GM12878 (cell line): Measurements from ENCODE around the gene MTHFD1L. TPM values are rescaled to one million over a fixed set of nuclear protein-coding genes. Genes with fewer than 3 reads are reported as not detected.

Experiments
- ATAC-seq: fragments of 200-7000 bp; cut with Tn5 transposase; 3 replicates; pipeline ENCODE4 v1.9.1; 2020; ENCODE audit warnings: mild to moderate bottlenecking, moderate library complexity
- BruUV-seq: library from RNA; stranded (reverse); fragments of 400-500 nt; replicated peaks from 2 replicates; lab custom pipeline; 2021; lab: Mats Ljungman, UMichigan
- CTCF ChIA-PET: fragments of 300-600 bp; sonication (Branson Sonifier 250); formaldehyde crosslinking; extraction: SDS; loops from one replicate; lab custom pipeline; 2021; ENCODE audit warnings: inconsistent platforms; lab: Yijun Ruan, JAX
- POLR2A ChIA-PET: fragments of 350-600 bp; formaldehyde crosslinking; extraction: SDS; loops from one replicate; lab custom pipeline; 2021; ENCODE audit warnings: inconsistent platforms; lab: Charles Lee
- RAD21 ChIA-PET: fragments of 300-600 bp; sonication (Branson Sonifier 250); formaldehyde crosslinking; loops from one replicate; lab custom pipeline; 2023; ENCODE audit warnings: antibody characterized with exemption; ENCODE audit not compliant: unreplicated experiment; lab: Charles Lee
- SMC1A ChIA-PET: fragments of 300-600 bp; sonication (Branson Sonifier 250); formaldehyde crosslinking; loops from one replicate; lab custom pipeline; 2023; ENCODE audit not compliant: unreplicated experiment, uncharacterized antibody; lab: Charles Lee
- DNase-seq: peaks from one replicate; pipeline ENCODE4 v3.0.0-alpha.2; 2011; ENCODE audit warnings: low read depth, low spot score
- FAIRE-seq: peaks from 3 replicates; lab custom pipeline; 2011; peaks lifted over from hg19 to GRCh38; lab: Jason Lieb, UNC
- H2AFZ ChIP-seq: 2 replicates; pipeline ENCODE4 v1.6.0; 2011; ENCODE audit warnings: low read depth, low read length, control low read depth; ENCODE audit not compliant: control insufficient read depth
- H3K27ac ChIP-seq: 2 replicates; pipeline ENCODE4 v1.5.1; 2011; ENCODE audit warnings: control low read depth; ENCODE audit not compliant: control insufficient read depth, insufficient read depth
- H3K27me3 ChIP-seq, 2 experiments: replicated peaks in 1 of 2; 2 replicates each; pipeline versions ENCODE4 v1.6.0 to v1.6.1; 2011; ENCODE audit warnings: low read length in 1 of 2; ENCODE audit not compliant: control insufficient read depth in 2 of 2, insufficient read depth in 2 of 2
- H3K36me3 ChIP-seq, 2 experiments: 2 replicates each; pipeline ENCODE4 v1.5.1; 2011; ENCODE audit warnings: low read length in 1 of 2; ENCODE audit not compliant: control insufficient read depth in 2 of 2, insufficient read depth in 2 of 2
- H3K4me1 ChIP-seq: 2 replicates; pipeline ENCODE4 v1.6.1; 2011; ENCODE audit warnings: mild to moderate bottlenecking, low read length, moderate library complexity, mixed read lengths; ENCODE audit not compliant: control insufficient read depth, insufficient read depth
- H3K4me2 ChIP-seq: 2 replicates; pipeline ENCODE4 v1.6.0; 2011; ENCODE audit warnings: control low read depth; ENCODE audit not compliant: control insufficient read depth, insufficient read depth
- H3K4me3 ChIP-seq: fragments of 200-600 bp; sonication (generic); 2 replicates; pipeline ENCODE4 v1.5.1; 2016
- H3K79me2 ChIP-seq: 2 replicates; pipeline ENCODE4 v1.6.0; 2011; ENCODE audit warnings: low read length; ENCODE audit not compliant: control insufficient read depth, insufficient read depth
- H3K9ac ChIP-seq: 2 replicates; pipeline ENCODE4 v1.8.0; 2011; ENCODE audit warnings: low read length, control low read depth, mixed read lengths; ENCODE audit not compliant: control insufficient read depth, insufficient read depth
- H3K9me3 ChIP-seq: replicated peaks from 3 replicates; pipeline ENCODE4 v1.5.1; 2011; ENCODE audit warnings: mild to moderate bottlenecking, low read length; ENCODE audit not compliant: control insufficient read depth, insufficient read depth
- H4K20me1 ChIP-seq: 2 replicates; pipeline ENCODE4 v1.6.0; 2011; ENCODE audit not compliant: control insufficient read depth, insufficient read depth
- ASH2L ChIP-seq: fragments of 300-600, 200-600 bp; sonication (generic); IDR thresholded peaks from 2 replicates; pipeline ENCODE4 v1.6.1; 2017; ENCODE audit warnings: low read depth, mild to moderate bottlenecking, borderline replicate concordance
- EGR1 ChIP-seq, 2 experiments: IDR thresholded peaks; 1 replicate in 1 of 2; 2 replicates in 1 of 2; pipeline ENCODE4 v1.6.1; 2011 to 2012; ENCODE audit warnings: low read depth in 2 of 2, low read length in 2 of 2, borderline replicate concordance in 1 of 2, mild to moderate bottlenecking in 1 of 2, moderate library complexity in 1 of 2
- IKZF1 ChIP-seq: fragments of 450-650 bp; conservative IDR thresholded peaks from 2 replicates; pipeline ENCODE4 v1.6.1; 2017; ENCODE audit warnings: antibody characterized with exemption, mild to moderate bottlenecking
- LARP7 ChIP-seq: fragments of 450-650 bp; IDR thresholded peaks from 2 replicates; pipeline ENCODE4 v1.6.1; 2017; ENCODE audit warnings: mild to moderate bottlenecking
- MEF2A ChIP-seq: IDR thresholded peaks from 2 replicates; pipeline ENCODE4 v1.6.1; 2011; ENCODE audit warnings: low read depth, mild to moderate bottlenecking, low read length, moderate library complexity; ENCODE audit not compliant: insufficient read depth
- PAX5 ChIP-seq: IDR thresholded peaks from 2 replicates; pipeline ENCODE4 v1.6.1; 2011; ENCODE audit warnings: low read depth, low read length, borderline replicate concordance
- POU2F2 ChIP-seq: IDR thresholded peaks from 3 replicates; pipeline ENCODE4 v1.6.1; 2011; ENCODE audit warnings: low read depth, mild to moderate bottlenecking, low read length, borderline replicate concordance
- RAD51 ChIP-seq: fragments of 450-650 bp; IDR thresholded peaks from 2 replicates; pipeline ENCODE4 v1.6.1; 2016; ENCODE audit warnings: moderate library complexity, mild to moderate bottlenecking, inconsistent platforms
- RB1 ChIP-seq: fragments of 450-650 bp; formaldehyde crosslinking; IDR thresholded peaks from 2 replicates; pipeline ENCODE4 v1.6.1; 2017; ENCODE audit warnings: mild to moderate bottlenecking, borderline replicate concordance
- STAT3 ChIP-seq: IDR thresholded peaks from 2 replicates; pipeline ENCODE4 v1.6.1; 2011; ENCODE audit warnings: low read depth, low read length, improper control_type of control experiment
- ZNF217 ChIP-seq: fragments of 450-650 bp; IDR thresholded peaks from 2 replicates; pipeline ENCODE4 v1.6.1; 2017; ENCODE audit warnings: antibody characterized with exemption, mild to moderate bottlenecking
- ZNF384 ChIP-seq: IDR thresholded peaks from 2 replicates; pipeline ENCODE4 v1.6.1; 2012; ENCODE audit warnings: low read depth, mild to moderate bottlenecking, low read length, improper control_type of control experiment, borderline replicate concordance
- WGBS: methylation state at CpG from one replicate; pipeline ENCODE4 v1.1.6; 2016; ENCODE audit warnings: low lambda C conversion rate; ENCODE audit not compliant: insufficient replicate concordance, insufficient coverage; ENCODE audit errors: missing lambda C conversion rate; 5-methylcytosine and 5-hydroxymethylcytosine counted together
- in situ Hi-C: fragments of 300-500 bp; cut with MboI; formaldehyde crosslinking; loops from 9 replicates; pipeline ENCODE4 v1.14.3; 2018; ENCODE audit warnings: mixed read lengths
- intact Hi-C: fragments of 100-400 bp; cut with micrococcal nuclease; formaldehyde crosslinking; loops from one replicate; pipeline ENCODE4 v1.14.2; 2022; ENCODE audit not compliant: unreplicated experiment
- polyA plus RNA-seq, 11 experiments: library from polyadenylated mRNA; depleted of rRNA in 4 of 11; unstranded in 6 of 11; stranded (reverse) in 5 of 11; fragments of >200 nt; fragmentation: Nextera tagmentation in 4 of 11; fragmentation: Illumina TruSeq in 1 of 11; extraction: Ambion mirVana in 4 of 11; extraction: Trizol in 1 of 11; gene quantifications; 1 replicate in 1 of 11; 2 replicates in 10 of 11; pipeline versions ENCODE4 v1.2.1 to v1.2.3, GENCODE V29; 2011 to 2016; ENCODE audit warnings: inconsistent platforms in 2 of 11, missing spikeins in 2 of 11, low read depth in 1 of 11
- total RNA-seq, 4 experiments: library from RNA; depleted of rRNA in 3 of 4; stranded (reverse); fragments of >200 nt in 3 of 4; fragmentation: Illumina TruSeq in 1 of 4; extraction: Trizol in 1 of 4; gene quantifications; 2 replicates each; pipeline versions ENCODE4 v1.2.1 to v1.2.3, GENCODE V29; 2013 to 2021
- TF ChIP-seq, protein P1 (sequence below): fragments of 450-650 bp; IDR thresholded peaks from 2 replicates; pipeline ENCODE4 v1.6.1; 2018; ENCODE audit warnings: borderline replicate concordance, mild to moderate bottlenecking; ENCODE audit not compliant: partially characterized antibody
- TF ChIP-seq, protein P2 (sequence below): IDR thresholded peaks from 2 replicates; pipeline ENCODE4 v1.6.1; 2012; ENCODE audit warnings: low read length, inconsistent platforms

MTHFD1L gene
- total and polyA plus RNA-seq, 10 of the 15 experiments (the other 5 are each of a cell fraction or from before 2014, with no cell fraction given): 11.7 to 75.5 (median 28.8) TPM

DNA sequence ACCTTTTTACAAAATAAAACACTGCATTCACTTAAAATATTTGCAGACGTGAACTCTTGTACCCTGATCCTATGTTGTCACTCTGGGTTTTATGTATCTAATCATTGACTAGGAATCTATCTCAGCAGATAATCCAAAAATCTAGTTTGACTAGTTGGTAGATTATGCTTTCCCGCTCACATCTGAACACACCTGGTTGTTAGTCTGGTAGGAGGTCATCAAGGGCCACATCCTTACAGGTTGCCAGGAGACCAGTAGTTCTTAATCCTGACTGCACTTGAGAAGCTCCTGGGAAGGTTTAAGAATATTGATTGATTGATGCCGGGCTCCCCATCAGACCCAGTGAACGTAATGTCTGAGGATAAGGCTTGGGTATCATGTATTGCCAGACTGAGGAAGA, 104.4 kb downstream of the MTHFD1L start (continued):
- no peak for TF ChIP-seq EGR1 (IDR thresholded peaks at IDR 0.05; ENCODE audit: borderline replicate concordance in 1 of 2, low read depth in 2 of 2, low read length in 2 of 2)
- TF ChIP-seq PAX5: no peak

DNA sequence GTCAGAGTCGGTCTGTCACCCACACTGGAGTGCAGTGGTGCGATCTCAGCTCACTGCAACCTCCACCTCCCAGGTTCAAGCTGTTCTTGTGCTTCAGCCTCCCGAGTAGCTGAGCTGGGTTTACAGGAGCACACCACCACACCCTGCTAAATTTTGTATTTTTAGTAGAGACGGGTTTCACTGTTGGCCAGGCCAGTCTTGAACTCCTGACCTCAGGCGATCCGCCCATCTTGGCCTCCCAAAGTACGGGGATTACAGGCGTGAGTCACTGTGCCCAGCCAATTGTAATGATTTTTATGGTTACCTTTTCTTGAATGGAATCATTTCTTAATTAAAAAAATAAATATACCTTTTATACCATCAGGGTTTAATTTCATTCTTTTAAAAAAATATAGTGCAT, 105.7 kb downstream of the MTHFD1L start:
- over 99% methylated on average over 8 of the region's 8 CpGs for WGBS
- BruUV-seq: no TSS peak
- H2AFZ ChIP-seq: no peak overlapping the region
- no peaks in the 10 kb centered on the region for H3K4me1 ChIP-seq
- ChIA-PET CTCF (interaction anchor here (0.9 to 1.2 kb wide), 2 partner anchors 42 to 43 kb away, joined by 3 to 4 read pairs; no protein-coding TSS in a partner anchor), SMC1A (interaction anchor here (1.0 to 1.2 kb wide), 2 partner anchors 353 to 414 kb away, joined by 3 read pairs; no protein-coding TSS in a partner anchor), POLR2A (no interaction called here), RAD21 (no interaction called here)
- intact Hi-C loops: no loop called here
- DNase-seq: no peak
- TF ChIP-seq ZNF217 (no peak), STAT3 (no peak), ZNF384 (no peak), RAD51 (no peak), ASH2L (no peak), LARP7 (no peak), POU2F2 (no peak), RB1 (no peak), MEF2A (no peak), IKZF1 (no peak)
- TF ChIP-seq, protein P1, sequence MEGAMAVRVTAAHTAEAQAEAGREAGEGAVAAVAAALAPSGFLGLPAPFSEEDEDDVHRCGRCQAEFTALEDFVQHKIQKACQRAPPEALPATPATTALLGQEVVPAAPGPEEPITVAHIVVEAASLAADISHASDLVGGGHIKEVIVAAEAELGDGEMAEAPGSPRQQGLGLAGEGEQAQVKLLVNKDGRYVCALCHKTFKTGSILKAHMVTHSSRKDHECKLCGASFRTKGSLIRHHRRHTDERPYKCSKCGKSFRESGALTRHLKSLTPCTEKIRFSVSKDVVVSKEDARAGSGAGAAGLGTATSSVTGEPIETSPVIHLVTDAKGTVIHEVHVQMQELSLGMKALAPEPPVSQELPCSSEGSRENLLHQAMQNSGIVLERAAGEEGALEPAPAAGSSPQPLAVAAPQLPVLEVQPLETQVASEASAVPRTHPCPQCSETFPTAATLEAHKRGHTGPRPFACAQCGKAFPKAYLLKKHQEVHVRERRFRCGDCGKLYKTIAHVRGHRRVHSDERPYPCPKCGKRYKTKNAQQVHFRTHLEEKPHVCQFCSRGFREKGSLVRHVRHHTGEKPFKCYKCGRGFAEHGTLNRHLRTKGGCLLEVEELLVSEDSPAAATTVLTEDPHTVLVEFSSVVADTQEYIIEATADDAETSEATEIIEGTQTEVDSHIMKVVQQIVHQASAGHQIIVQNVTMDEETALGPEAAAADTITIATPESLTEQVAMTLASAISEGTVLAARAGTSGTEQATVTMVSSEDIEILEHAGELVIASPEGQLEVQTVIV: no peak
- TF ChIP-seq, protein P2, sequence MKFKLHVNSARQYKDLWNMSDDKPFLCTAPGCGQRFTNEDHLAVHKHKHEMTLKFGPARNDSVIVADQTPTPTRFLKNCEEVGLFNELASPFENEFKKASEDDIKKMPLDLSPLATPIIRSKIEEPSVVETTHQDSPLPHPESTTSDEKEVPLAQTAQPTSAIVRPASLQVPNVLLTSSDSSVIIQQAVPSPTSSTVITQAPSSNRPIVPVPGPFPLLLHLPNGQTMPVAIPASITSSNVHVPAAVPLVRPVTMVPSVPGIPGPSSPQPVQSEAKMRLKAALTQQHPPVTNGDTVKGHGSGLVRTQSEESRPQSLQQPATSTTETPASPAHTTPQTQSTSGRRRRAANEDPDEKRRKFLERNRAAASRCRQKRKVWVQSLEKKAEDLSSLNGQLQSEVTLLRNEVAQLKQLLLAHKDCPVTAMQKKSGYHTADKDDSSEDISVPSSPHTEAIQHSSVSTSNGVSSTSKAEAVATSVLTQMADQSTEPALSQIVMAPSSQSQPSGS: no peak
- H3K4me2 ChIP-seq: no peak overlapping the region
- H3K27me3 ChIP-seq: no peaks in the 10 kb centered on the region
- H3K79me2 ChIP-seq: no peaks in the 10 kb centered on the region
- no peak for FAIRE-seq
- H3K4me3 ChIP-seq: no peak overlapping the region
- no peaks in the 10 kb centered on the region for H3K9me3 ChIP-seq
- no peak for ATAC-seq
- no peak overlapping the region for H3K27ac ChIP-seq
- H3K9ac ChIP-seq: no peak overlapping the region
- H4K20me1 ChIP-seq: no peaks in the 10 kb centered on the region
- in situ Hi-C loops: no loop called here
- H3K36me3 ChIP-seq: peaks cover 0 to 5% of the 10 kb centered on the region in 2 experiments
